Activated T-cell treated with anti-CD3 and anti-CD28 coated beads, Interleukin-2, amount 50 U/mL, for 24 hours (primary cell): ENCODE measurements around the gene TRIM63.

Source experiments
- DNase-seq: peaks from one replicate; pipeline ENCODE4 v3.0.0-alpha.2; 2020
- H3K27ac Mint-ChIP-seq: 2 replicates; pipeline ENCODE4 v1.8.0; 2020; ENCODE audit warnings: mild to moderate bottlenecking, mixed read lengths
- H3K27me3 Mint-ChIP-seq: 2 replicates; pipeline ENCODE4 v1.8.0; 2020; ENCODE audit warnings: mixed read lengths
- H3K36me3 Mint-ChIP-seq: 2 replicates; pipeline ENCODE4 v1.8.0; 2020; ENCODE audit warnings: low read depth, mixed read lengths
- H3K4me1 Mint-ChIP-seq: 2 replicates; pipeline ENCODE4 v1.8.0; 2020; ENCODE audit warnings: low read depth, mixed read lengths
- H3K4me3 Mint-ChIP-seq: 2 replicates; pipeline ENCODE4 v1.8.0; 2020; ENCODE audit warnings: mild to moderate bottlenecking, moderate library complexity, mixed read lengths
- H3K9me3 Mint-ChIP-seq: 2 replicates; pipeline ENCODE4 v1.8.0; 2020; ENCODE audit warnings: mixed read lengths

TRIM63 gene

DNA sequence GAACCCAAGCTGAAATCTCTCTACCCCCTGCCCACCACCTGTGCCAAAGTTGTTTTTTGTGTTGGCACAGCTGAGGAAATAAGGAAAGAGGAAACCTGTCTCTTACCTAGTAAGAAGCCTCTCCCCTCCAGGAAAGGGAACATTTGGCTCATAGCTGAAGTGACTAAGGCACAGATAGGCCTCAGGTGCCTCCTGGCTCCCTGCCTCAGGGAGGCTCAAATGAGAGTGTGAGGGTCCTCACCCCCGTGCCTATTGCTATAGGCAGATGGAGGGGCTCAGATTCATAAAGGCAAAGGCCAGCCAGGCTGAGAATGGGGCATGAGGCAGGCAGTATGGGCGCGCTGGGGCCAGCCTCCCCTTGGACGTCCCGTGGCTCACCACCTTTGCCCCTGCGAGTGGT is 29.0 kb downstream of the TRIM63 start:
- no peaks in the 10 kb centered on the region for H3K9me3 Mint-ChIP-seq
- no peak overlapping the region for H3K27ac Mint-ChIP-seq
- H3K4me1 Mint-ChIP-seq: peaks cover 23% of the 10 kb centered on the region
- no peak overlapping the region for H3K4me3 Mint-ChIP-seq
- no peak for DNase-seq
- H3K27me3 Mint-ChIP-seq: peaks cover 15% of the 10 kb centered on the region
- H3K36me3 Mint-ChIP-seq: peaks cover 3% of the 10 kb centered on the region

DNA sequence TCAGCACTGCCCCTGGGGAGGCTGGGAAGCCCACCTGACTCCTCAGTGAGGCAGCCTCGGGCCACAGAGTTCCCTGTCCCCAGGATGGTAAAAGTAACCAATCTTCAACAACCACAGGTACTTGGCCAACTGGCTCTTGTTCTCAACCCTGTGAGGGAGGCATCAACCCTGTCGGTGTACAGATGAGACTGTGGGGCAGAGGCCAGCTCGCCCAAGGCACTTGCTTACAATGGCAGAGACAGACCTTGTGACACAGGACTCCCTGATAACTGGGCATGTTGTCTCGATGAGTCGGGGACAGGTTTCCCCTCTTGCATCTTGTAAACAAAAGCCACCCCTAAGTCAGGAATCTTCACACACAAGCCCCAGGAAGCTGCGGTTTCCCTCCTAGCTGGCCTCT is 29.5 kb downstream of the TRIM63 start:
- Mint-ChIP-seq H3K27ac (no peak overlapping the region), H3K27me3 (peaks cover 10% of the 10 kb centered on the region), H3K4me1 (peaks cover 23% of the 10 kb centered on the region), H3K9me3 (no peaks in the 10 kb centered on the region), H3K4me3 (no peak overlapping the region), H3K36me3 (peaks cover 3% of the 10 kb centered on the region)
- DNase-seq: no peak

GRCh38 chr1:26036756-26037281 is 30.6 kb downstream of the TRIM63 start:
- DNase-seq: no peak
- H3K9me3 Mint-ChIP-seq: no peaks in the 10 kb centered on the region
- peaks cover 23% of the 10 kb centered on the region for H3K4me1 Mint-ChIP-seq
- no peak overlapping the region for H3K27ac Mint-ChIP-seq
- H3K27me3 Mint-ChIP-seq: peaks cover 10% of the 10 kb centered on the region
- H3K36me3 Mint-ChIP-seq: peaks cover 3% of the 10 kb centered on the region
- H3K4me3 Mint-ChIP-seq: no peak overlapping the region

GRCh38 chr1:26035959-26036755 is 31.3 kb downstream of the TRIM63 start:
- Mint-ChIP-seq H3K4me3 (peak overlapping the region; percentile 87), H3K4me1 (peaks cover 23% of the 10 kb centered on the region), H3K27me3 (peaks cover 10% of the 10 kb centered on the region), H3K9me3 (no peaks in the 10 kb centered on the region), H3K36me3 (peaks cover 3% of the 10 kb centered on the region), H3K27ac (peak overlapping the region; percentile 89)
- DNase-seq: peak; percentile 91

DNA sequence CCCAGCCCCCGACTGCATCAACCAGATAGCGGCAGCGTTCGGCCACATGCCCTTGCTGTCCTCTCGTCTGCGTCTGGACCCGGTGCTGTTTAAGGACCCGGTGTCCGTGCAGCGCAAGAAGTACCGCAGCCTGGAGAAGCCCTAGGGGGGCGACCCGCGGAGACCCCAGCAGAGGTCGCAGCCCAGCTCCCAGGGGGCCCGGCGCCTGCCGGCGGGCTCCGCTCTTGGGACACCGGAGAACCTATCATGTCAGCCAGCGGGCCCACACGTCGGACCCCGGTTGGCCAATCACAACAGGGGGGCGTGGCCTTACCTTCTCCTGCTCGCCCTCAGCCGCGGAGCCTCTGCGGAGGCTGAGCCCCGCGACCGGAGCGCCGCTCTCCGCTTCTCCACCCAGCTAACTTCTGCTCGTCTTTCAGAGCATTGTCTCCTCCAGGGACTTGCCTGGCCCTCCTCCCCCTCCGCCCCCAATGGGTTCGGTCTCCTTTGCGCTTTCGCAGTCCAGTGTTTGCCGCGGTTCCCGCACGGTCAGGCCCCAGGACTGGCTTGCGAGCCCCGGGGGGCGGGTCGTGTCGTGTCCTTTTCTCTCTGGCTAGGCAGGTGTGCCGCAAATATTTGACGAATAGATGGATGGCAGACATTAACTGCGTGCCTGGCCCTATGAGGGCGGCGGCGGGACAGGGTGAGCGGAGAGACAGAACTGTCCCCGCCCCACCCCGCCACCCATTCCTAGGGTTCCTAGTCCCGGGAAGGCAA is 32.0 kb downstream of the TRIM63 start:
- Mint-ChIP-seq H3K4me1 (peaks cover 23% of the 10 kb centered on the region), H3K27ac (peak overlapping the region; percentile 89), H3K9me3 (no peaks in the 10 kb centered on the region), H3K36me3 (peaks cover 3% of the 10 kb centered on the region), H3K27me3 (peaks cover 10% of the 10 kb centered on the region), H3K4me3 (peak overlapping the region; percentile 87)
- peak; percentile 91 for DNase-seq

- DNase-seq: no peak
- Mint-ChIP-seq H3K9me3 (no peaks in the 10 kb centered on the region), H3K36me3 (peaks cover 3% of the 10 kb centered on the region), H3K4me1 (peaks cover 23% of the 10 kb centered on the region), H3K4me3 (peak overlapping the region; percentile 87), H3K27ac (peak overlapping the region; percentile 64), H3K27me3 (peaks cover 10% of the 10 kb centered on the region)
These were observed 32.8 kb downstream of the TRIM63 start for GRCh38 chr1:26034504-26035202.

GRCh38 chr1:26032656-26033357 is 34.6 kb downstream of the TRIM63 start:
- no peak for DNase-seq
- H3K9me3 Mint-ChIP-seq: no peaks in the 10 kb centered on the region
- no peak overlapping the region for H3K4me3 Mint-ChIP-seq
- peaks cover 25% of the 10 kb centered on the region for H3K4me1 Mint-ChIP-seq
- no peak overlapping the region for H3K27ac Mint-ChIP-seq
- peaks cover 3% of the 10 kb centered on the region for H3K36me3 Mint-ChIP-seq
- H3K27me3 Mint-ChIP-seq: peaks cover 10% of the 10 kb centered on the region

DNA sequence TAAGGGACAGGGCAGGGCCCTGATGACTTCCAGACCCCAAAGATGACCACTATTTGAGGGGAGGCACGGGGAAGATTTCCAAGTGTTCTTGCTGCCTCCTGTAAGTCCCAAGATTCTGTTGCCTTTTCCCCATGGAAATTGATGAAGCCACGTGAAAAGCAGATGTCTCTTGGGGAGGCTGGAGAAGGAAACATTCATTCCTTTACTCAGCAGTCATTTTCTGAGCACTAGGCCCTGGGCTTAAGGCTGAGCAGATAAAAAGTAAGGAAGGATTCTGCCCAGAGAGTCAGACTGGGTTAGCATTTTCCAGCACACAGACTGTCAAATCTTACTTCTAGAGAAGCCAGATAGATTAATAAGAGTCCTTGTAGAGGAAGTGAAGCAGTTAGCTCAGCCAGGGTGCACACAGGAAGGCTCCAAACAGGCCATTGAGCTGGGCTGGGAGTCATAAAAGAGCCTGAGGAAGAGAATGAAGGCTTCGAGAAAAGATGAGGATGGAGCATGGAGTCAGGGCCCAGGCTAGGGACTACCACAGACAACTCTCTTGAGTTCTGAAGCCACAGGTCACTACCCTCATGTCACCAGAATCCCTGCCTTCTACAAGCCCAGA is 35.7 kb downstream of the TRIM63 start:
- no peak for DNase-seq
- H3K36me3 Mint-ChIP-seq: peaks cover 3% of the 10 kb centered on the region
- no peaks in the 10 kb centered on the region for H3K9me3 Mint-ChIP-seq
- no peak overlapping the region for H3K4me3 Mint-ChIP-seq
- no peak overlapping the region for H3K27ac Mint-ChIP-seq
- peaks cover 26% of the 10 kb centered on the region for H3K4me1 Mint-ChIP-seq
- H3K27me3 Mint-ChIP-seq: peaks cover 10% of the 10 kb centered on the region

DNA sequence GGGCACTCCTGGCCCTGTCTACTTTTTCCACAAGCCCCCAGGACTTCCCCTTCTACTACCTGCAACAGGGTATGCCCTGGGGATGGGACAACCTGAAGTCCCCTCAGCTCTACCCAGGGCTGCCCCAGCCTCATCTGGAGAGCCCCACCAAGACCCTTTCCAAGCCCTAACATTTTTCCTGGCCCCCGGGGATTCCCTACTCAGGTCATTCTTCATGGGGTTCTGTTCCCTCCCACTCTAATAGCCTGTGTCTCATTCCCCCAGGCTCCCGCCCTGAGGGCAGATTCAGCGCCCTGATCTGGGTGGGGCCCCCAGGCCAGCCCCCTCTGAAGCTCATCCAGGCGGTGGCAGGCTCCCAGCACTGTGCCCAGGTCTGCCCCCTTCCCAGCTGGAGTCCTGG is 36.2 kb downstream of the TRIM63 start:
- no peak overlapping the region for H3K4me3 Mint-ChIP-seq
- H3K27me3 Mint-ChIP-seq: peaks cover 10% of the 10 kb centered on the region
- peaks cover 21% of the 10 kb centered on the region for H3K4me1 Mint-ChIP-seq
- H3K36me3 Mint-ChIP-seq: peaks cover 3% of the 10 kb centered on the region
- H3K27ac Mint-ChIP-seq: no peak overlapping the region
- no peaks in the 10 kb centered on the region for H3K9me3 Mint-ChIP-seq
- no peak for DNase-seq

DNA sequence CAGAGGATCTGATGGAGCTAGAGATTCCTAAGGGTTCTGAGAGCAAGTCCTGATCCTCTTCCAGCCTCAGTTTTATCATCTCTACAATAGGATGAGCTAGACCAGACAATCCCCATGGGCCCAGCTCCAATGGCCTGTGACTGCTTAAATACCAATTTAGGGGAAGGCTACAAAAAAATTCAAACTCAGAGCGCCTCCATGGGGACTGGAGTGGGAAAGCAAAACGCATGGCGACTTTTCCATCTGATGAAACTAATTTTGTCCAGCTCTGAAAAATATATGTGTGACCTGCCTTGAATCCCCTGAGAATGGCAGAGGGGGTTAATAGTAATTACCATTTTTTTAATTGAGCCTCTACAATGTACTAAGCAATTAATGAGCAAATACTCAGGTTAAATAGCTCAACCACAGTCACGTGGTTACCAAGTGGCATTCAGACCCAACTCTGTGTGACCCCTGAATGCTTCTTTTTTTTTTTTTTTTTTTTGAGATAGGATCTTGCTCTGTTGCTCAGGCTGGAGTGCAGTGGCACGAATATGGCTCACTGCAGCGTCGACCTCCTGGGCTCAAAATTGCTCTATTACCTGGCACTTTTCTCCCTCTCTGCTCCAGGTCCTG is 37.5 kb downstream of the TRIM63 start:
- H3K27ac Mint-ChIP-seq: no peak overlapping the region

GRCh38 chr1:26029054-26029863 is 38.2 kb downstream of the TRIM63 start:
- Mint-ChIP-seq H3K4me3 (no peak overlapping the region), H3K27me3 (peaks cover 4% of the 10 kb centered on the region), H3K4me1 (peaks cover 4% of the 10 kb centered on the region), H3K27ac (no peak overlapping the region), H3K36me3 (no peaks in the 10 kb centered on the region), H3K9me3 (no peaks in the 10 kb centered on the region)
- DNase-seq: no peak

More for the DNA sequence above, 37.5 kb downstream of the TRIM63 start:
- H3K27me3 Mint-ChIP-seq: peaks cover 10% of the 10 kb centered on the region
- DNase-seq: no peak
- peaks cover 11% of the 10 kb centered on the region for H3K4me1 Mint-ChIP-seq
- no peaks in the 10 kb centered on the region for H3K36me3 Mint-ChIP-seq
- no peak overlapping the region for H3K4me3 Mint-ChIP-seq
- H3K9me3 Mint-ChIP-seq: no peaks in the 10 kb centered on the region

- Mint-ChIP-seq H3K4me3 (no peak overlapping the region), H3K36me3 (no peaks in the 10 kb centered on the region), H3K9me3 (no peaks in the 10 kb centered on the region), H3K4me1 (peaks cover 4% of the 10 kb centered on the region), H3K27me3 (no peaks in the 10 kb centered on the region), H3K27ac (no peak overlapping the region)
- DNase-seq: no peak
These were observed 38.9 kb downstream of the TRIM63 start for GRCh38 chr1:26028490-26028980.
